ENCODE measurements around the gene CENPX.
A peak's percentile ranks its signal among the peaks of the same experiment; 100 is the strongest.

The CENPX gene

GRCh38 chr17:82021900-82022309, 773 bp downstream of the CENPX start:
- DNase-seq, result no peak

DNA sequence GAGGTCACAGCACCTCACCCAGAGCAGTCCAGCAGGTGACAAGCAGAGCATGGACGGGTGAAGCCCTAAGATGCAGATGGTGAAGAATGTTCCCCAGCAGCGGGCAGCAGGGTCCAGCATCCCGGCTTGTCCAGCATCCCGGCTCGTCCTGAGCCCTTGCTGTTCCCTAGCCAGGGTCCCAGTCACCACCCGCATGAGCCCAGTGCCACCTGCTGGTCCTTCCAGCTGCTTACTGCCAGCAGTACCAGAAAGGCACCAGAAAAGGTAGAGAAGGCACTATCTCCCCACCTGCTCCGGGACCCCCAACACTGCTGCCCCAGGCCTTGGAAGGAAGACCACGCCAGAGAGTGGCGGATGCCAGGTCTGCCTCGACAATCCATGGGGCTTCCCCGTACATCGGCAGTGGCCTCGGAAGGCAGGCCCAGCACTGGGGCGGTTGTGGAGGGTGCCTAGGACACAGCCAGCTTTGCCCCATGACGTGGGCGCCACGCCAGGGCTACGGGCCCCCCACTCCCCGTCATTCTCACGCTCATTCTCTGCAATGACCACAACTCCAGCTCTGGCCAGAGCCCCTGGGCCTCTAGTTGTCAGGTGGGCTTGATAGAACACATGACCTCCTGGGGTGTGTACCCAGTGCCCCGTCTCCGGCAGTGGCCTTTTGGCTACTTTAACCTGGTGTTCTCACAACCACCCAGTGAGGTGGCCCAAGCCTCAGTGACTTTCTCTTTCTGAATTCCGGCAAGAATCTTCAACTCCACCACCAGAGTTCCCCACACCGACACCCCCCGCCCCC, 1.4 kb downstream of the CENPX start:
- peak; percentile 35 for DNase-seq

GRCh38 chr17:82020572-82021106, 2.0 kb downstream of the CENPX start:
- DNase-seq, result no peak

DNA sequence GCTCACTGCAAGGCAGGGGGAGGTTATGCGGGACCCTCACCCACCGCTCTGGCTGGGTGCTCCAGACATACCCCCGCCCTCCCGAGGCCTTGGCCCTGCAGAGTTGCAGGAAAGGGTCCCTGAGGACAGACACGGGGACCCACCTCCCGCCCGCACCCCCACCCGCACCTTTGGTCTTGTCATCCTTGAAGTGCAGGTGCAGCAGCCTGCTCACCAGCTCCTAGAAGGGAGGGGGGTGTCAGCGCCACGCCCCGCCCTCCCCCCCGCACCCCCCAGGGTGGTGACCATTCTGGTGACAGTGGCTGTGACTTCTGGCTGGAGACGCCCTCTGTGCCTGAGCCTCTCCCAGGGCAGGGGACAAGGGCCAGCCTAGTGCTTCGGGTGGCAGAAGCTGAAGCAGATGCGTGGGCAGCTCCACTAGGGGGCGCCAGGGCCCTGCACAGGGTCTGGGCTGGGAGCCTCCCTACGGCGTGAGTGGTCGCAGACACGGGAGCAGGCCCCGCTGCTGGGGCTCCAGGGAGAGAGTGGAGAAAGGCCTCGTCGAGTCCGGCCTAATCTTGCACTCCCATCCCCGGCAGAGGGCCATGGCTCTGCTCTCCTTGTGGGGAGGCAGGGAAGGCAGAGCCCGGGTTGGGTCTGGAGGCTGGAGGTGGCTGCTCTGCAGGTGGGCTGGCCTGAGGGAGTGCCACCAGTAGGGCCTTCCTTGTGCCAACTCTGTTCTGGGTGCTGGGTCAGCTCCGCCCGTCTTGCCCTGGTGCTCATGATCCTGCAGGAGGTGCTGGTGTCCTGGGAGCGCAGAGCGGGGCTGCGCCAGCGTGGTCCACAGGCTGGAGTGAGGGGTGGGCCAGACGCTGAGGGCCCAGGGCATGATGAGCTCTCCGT, 2.7 kb downstream of the CENPX start:
- DNase-seq, result peak; percentile 25

GRCh38 chr17:82018989-82019689, 3.5 kb downstream of the CENPX start:
- DNase-seq, result no peak

GRCh38 chr17:82018152-82018988, 4.3 kb downstream of the CENPX start:
- no peak for DNase-seq

- DNase-seq, result no peak
These were observed 5.0 kb downstream of the CENPX start for GRCh38 chr17:82017612-82018151.

- no peak for DNase-seq
These were observed 5.7 kb downstream of the CENPX start for GRCh38 chr17:82016875-82017459.

DNA sequence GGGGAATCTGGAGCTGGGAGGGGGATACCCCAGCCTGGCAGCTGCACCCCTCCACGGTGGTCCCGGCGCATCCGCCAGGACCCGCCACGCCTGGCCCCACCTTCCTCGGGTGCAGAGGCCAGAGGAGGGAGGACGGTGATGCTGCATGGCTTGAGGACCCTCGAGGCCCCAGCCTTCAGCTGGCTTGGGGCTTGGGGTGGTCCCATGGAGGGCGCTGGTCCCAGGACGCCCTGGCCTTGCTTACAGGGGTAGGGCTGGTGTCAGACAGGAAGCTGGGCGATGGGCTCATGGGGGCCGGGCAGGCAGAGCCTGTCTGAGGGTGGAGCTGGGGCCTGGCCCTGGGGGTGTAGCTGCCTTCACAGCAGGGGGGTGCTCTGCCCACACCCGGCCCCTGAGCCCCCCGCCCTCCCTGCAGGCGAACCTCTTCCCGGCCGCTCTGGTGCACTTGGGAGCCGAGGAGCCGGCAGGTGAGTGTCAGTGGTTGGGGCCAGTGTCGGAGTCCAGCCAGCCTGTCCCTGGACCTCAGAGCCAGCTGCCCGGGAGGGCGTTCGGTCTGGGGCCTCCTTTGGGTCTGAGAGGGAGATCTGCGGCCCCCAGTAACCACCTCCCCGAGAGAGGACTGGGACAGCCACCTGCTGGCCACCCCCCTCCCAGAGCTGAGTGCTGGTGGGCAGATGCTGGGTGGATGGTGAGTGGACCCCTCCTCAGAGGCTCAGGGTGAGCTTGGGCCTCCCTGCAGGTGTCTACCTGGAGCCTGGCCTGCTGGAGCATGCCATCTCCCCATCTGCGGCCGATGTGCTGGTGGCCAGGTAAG, 6.4 kb downstream of the CENPX start:
- no peak for DNase-seq

GRCh38 chr17:82015311-82015971, 7.2 kb downstream of the CENPX start:
- no peak for DNase-seq

DNA sequence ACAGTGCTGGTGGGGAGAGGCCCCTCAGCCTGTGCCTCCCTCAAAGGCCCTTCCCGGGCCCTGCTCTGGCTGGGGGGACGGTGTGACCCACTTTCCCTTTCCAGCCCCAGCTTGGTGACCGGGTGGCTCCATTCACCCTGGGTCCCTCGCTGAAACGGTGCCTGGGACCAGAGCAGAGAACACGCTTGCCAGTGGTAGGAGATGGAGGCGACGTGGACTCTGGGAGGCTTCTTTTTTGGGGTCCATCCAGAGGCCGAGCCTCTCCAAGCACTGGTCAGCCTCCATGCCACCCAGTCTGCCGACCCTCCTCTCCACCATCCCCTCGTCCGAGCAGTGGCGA, 7.7 kb downstream of the CENPX start:
- DNase-seq, result no peak

DNA sequence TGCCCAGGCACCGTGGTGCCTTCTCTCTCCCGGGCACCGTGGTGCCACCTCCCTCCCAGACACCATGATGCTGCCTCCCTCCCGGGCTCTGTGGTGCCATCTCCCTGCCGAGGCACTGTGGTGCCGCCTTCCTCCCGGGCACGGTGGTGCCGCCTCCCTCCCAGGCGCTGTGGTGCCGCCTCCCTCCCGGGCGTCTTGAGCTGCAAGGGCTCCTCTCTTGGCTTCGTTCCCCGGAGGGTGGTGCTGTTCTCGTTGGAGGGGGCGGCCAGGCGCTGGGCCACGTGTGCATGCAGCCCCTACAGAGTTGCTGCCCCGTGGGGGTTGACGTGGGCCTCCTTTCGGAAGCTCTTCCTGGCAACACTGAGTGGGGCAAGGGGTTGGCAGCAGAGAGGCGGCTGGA, 8.2 kb downstream of the CENPX start:
- no peak for DNase-seq

- DNase-seq, result no peak
These were observed 8.8 kb downstream of the CENPX start for GRCh38 chr17:82013772-82014321.

- no peak for DNase-seq
These were observed 9.3 kb downstream of the CENPX start for GRCh38 chr17:82013341-82013740.

- DNase-seq, result no peak
These were observed 9.9 kb downstream of the CENPX start for GRCh38 chr17:82012640-82013295.

GRCh38 chr17:82012261-82012639, 10.4 kb downstream of the CENPX start:
- no peak for DNase-seq

DNA sequence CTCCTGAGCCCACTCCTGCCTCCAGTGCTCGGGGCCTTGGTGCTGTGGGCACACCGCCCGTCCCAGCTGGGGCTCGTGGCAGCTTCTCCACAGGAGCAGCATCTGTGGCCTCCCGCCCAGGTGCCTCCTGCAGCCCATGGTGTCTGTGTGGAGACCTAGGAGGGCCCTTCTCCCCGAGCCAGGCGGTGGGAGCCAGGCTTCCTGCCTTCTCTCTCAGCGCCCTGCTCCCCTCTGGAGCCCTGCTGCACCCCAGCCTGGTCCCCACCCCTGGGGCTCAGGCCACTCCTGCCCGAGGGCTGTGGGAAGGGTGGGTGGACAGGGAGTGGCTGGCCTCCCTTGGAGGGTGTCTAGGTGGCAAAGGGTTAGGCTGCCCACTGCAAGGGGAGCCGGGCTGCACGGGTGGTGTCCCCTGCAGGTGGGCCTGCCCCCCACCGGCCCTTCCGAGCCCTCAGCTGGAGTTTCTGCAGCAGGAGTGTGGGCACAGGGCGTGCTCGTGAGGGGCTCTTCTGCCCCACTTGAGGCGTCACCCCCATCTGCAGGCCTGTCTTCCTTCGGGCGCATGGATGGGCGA, 11.0 kb downstream of the CENPX start:
- no peak for DNase-seq

DNA sequence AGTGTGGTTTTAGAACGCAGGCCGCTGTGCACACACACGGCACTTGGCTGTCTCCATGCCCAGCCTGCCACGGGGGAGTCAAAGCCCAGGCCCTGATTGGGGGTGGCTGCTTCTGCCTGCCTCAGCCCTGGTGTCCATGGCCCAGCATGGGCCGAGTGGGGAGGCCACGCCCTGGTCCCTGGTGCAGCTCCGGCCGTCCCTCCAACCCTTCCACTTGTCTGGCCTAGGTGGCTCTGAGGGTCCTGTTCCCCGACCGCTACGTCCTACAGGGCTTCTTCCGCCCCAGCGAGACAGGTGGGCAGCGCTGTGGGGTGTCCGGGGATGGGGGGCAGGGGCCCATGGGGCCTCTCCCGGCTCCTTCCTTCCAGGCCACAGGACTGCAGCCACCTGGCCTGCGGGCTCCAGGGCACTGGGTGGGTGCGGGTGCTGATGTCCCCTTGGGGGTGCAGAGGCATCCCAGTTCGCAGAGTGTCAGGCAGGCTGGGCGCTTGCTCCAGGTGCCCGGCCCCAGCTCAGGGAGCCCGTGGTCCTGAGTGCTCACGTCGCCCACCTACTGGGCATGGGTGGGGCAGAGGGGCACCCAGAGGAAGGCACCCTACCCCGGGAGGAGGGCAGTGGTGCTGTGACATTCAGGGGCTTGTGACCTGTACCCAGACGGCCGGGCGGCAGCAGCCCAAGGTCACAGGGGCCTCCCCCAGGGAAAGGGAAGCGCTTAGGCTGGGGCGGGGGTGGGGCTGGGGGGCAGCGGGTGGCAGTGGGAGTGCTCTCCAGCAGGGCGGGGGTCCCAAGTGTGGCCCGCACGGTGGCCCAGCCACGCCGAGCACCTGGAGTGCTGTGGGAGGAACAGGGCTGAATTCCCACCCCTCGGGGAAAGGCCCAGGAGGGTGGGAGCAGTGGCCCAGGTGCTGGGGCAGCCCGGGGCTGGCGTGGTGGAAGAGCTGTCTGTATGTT, 11.8 kb downstream of the CENPX start:
- DNase-seq, result no peak
